Skin of body (tissue), 2 donors: ENCODE results near the gene POLN. TPM values are rescaled to one million over a fixed set of nuclear protein-coding genes. Genes with fewer than 3 reads are reported as not detected.

Experiments used
- DNase-seq: peaks from one replicate; lab custom pipeline; 2025; lab: John Stamatoyannopoulos, UW
- total RNA-seq: library from RNA; depleted of rRNA; stranded (reverse); fragments of >200 nt; gene quantifications from one replicate; pipeline ENCODE4 v1.2.3, GENCODE V29; 2014

The POLN gene
- total RNA-seq, 1 donor from 2014 or later, result 4.2 TPM

GRCh38 chr4:2071912-2072867 is 169.7 kb downstream of the POLN start:
- no peak for DNase-seq

GRCh38 chr4:2071252-2071911 is 170.5 kb downstream of the POLN start:
- no peak for DNase-seq

DNA sequence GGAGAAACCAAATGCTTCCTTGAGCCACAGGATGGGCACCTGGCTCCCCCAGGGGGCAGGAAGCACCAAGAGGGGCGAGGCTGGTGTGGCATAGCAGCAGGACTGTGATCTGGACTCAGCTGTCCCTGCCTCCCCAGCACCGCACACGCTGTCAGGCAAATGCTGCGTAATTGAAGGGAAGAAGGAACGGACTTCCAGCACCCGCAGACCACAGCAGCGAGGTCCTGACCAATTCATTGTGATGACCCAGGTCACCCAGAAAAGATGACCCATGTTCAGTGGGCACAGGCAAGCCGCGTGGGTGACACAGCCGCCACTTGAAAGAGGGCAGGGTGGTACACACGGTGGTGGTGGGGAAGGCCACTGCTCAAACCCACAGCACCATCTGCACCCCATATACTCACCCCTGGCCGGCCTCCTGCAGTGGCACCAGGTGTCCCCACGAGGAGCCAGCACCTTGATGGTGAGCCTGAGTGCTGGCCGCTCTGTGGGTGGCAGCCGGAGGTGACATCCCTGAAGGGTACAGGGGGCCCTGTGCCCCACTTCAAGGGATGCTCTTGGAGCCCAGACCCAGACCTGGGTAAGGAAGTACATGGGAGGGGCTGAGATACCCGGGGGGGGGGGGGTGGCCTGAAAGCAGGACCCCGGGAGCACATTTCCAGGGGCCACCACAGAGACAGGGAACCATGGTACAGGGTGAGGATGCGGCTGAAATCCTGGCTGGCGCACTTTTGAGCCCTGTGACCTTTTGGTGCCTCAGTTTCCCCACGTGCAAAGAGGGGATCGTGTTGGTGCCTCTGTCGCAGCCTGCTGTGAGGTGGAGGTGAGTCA is 171.3 kb downstream of the POLN start:
- no peak for DNase-seq

DNA sequence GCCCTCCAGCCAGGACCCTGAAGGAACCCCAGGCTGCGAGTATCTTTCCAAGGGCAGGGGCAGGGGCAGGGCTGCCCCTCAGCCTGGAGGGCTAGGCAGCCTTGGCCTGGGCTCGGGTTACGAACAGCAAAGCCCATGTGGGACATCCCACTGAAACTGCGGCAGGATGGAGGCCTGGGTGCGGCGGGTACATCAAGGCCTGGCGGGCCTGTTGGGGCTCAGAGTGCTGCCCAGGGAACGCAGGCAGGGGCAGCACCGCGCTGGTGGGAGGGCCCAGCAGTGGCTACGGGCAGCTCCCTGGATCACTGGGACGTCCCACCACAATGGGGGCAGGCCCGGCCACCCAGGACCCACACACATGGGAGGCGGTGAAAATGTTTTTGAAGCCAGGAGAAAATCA is 171.9 kb downstream of the POLN start:
- no peak for DNase-seq

GRCh38 chr4:2069161-2069971 is 172.6 kb downstream of the POLN start:
- DNase-seq, result no peak

DNA sequence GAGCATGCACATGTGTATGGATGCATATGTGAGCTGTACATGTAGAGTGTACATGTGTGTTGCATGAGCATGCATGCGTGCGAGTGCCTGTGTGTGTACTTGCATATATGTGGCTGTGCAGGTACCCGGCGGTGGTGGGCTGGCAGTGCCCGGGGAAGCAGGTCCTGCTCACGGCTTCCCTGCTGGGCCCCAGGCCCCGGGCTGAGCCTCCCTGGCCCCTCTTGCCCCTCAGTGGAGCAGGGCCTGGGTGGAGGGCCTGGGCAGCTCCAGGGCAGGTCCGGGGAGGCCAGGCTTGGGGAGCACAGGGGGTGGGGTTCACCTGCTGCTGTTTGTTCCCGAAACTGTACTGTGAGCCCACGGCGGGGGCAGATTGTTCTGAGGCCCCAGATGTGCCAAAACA is 173.4 kb downstream of the POLN start:
- DNase-seq, result no peak

DNA sequence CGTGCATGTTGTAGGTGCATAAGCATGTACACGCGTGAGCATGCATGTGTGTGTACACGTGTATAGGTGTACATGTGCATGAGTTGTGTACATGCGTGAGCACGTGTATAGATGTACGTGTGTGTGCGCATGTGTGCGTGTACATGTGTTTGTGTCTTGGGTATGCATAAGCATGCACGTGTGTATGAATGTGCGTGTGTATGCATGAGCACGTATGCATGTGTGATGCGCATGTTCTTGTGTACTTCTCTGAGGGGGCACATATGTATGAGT is 173.8 kb downstream of the POLN start:
- DNase-seq, result no peak

DNA sequence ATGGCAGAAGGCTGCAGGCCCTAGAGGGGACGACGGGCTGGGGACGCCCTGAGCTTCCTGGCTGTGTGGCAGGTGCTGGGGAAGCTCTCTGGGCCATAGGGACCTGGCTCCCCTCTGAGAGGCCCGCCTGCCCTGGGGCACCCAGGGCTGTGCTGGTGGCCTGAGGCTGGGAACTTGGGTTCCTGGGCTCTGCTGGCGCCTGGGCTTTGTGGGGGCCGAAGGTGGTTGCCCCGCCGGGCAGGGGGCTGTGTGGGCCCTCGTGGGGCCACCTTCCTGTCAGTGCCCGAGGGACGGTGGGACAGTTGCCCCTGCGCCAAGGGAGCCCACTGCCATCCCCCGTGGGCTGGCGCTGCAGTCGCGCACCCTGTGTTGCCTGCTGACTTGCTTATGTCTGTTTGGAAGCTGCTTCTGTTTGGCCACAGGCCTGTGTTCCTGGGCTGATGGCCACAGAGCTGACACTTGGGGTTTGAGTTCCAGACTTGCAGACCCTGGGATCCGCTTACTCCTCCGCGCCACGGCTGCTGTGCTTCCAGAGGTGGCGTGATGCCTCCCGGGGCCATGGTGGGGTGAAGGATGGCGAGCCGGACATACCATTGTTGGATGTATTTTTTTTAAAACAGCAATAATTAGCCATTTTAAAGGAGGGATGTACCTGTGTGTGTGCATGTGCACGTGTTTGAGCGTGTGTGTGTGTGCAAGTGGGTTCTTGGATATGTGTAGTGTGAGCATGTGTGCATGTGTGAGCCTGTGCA is 174.3 kb downstream of the POLN start:
- no peak for DNase-seq

DNA sequence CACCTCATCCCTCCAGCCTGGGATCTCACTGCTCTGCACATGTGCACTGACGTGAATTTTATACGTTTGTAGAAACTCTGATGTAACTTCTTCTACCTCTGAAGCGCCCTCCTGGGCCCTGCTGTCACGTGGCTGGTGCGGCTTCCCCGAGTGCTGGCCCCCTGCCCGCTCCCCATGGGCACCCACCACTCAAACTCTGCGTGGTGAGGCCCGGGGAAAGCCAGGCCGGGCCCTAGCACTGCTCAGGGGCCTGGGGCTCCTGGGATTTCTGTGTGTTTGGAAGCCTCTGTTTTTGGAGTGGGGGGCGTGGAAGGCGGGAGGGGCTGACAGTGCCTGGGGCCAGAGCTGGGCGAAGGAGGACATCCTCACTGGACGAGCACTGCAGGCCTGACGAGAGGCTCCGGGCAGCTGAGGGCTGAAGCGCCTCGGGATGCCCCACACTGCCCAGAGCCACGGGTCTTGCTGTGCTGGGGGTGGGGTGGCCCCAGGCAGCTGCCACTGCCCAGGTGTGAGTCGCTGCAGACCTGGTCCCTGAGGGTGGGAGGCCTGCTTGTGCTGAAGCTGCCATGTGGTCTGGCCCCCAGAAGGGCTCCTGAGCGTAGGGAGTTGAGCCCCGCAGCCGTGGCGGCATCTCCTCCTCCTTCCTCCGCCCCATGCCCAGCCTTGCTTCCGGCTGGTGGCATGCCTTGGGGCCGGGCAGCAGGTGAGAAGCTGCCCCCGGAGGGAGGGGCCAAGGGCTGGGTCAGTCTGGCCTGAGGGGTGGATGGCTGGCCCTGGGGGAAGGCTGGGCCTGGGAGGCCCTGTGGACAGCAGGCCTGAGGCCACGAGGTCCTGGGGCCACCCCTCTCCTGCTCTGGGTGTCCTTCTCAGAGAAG is 175.1 kb downstream of the POLN start:
- no peak for DNase-seq

GRCh38 chr4:2066011-2066551 is 175.8 kb downstream of the POLN start:
- DNase-seq, result no peak

- no peak for DNase-seq
Measured at GRCh38 chr4:2065106-2065930, 176.6 kb downstream of the POLN start.

DNA sequence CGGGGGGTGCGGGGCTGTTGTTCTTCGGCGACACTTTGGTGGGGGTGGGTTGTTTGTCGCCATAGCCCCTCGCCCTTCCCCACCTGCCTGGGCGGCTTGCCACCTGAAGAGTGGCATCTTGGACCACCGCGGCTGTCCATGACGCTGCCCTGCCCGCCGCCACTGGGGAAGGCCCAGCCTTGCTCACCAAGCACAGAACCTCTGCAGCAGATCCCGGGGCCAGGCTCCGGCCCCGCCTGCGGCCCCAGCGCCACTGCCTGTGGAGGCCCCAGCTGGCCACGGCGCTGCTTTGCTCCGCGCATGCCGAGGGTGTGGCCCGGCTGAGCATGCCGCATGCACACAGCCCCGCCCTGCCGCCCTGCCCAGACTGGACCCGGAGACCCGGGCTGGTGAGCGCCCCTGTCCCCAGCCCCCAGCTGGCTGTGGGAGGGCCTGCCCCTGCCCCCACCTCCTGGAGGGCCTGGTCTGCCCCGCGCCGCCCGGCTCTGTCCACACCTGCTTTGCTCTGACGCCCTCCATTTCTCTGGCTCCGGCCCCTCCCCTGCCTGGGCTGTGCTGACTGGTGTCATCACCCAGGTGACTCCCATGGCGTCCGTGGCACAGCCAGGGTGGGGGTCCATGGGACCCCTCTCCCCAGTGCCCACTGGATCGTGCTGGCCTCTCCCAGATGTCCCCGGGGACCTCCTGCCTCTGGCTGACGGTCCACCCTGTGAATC is 177.5 kb downstream of the POLN start:
- DNase-seq, result no peak

DNA sequence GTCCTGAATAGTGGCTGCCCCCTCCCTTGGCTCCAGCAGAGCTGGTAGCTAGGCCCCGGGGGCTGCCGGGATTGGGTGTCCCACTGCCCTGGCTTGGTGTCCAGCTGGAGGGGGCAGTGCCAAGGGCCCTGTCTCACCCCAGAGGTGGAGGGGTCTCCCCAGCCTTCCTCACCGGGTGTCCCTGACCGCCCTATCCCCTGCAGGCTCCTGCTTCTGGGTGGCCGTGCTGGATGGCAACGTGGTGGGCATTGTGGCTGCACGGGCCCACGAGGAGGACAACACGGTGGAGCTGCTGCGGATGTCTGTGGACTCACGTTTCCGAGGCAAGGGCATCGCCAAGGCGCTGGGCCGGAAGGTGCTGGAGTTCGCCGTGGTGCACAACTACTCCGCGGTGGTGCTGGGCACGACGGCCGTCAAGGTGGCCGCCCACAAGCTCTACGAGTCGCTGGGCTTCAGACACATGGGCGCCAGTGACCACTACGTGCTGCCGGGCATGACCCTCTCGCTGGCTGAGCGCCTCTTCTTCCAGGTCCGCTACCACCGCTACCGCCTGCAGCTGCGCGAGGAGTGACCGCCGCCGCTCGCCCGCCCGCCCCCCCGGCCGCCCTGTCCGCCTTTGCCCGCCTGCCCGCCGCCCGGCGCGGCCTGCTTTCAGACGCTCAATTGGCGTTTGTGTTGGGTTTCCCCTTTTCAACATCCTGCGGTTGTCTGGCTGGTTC is 178.2 kb downstream of the POLN start:
- no peak for DNase-seq

- DNase-seq, result no peak
Measured at GRCh38 chr4:2062808-2063524, 179.0 kb downstream of the POLN start.

DNA sequence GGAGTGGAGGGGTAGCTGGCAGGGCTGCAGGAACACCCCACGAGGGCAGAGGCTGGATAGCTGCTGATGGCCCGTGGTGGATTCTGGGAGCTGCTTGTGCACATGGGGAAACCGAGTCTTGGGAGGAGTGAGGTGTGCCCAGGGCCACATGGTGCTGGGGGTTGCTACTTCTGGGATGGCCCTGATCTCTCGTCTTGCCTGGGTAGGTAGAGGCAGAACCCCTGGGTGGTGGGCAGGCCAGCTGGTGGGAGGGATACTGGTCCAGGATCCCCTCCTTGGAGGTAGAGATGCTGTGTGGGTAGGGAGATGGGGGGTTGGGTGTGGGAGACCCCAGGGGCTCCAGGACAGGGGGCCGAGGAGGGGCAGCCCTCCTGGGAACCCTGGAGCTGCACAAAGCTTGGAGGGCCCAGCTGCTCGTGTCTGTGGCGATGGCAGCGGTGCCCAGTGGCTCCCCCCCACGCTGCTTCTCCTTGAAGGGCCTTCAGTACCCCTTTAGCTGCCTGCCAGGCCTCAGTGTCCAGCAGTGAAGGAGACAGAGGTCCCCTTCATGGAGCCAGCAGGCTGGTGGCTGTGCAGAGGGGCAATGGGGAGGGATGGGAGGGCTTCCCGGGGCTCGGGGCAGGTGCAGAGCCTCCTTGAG is 179.6 kb downstream of the POLN start:
- DNase-seq, result no peak
